Activated naive CD4-positive, alpha-beta T cell treated with anti-CD3 and anti-CD28 coated beads, Interleukin-2, amount 50 U/mL, for 72 hours (primary cell): ENCODE results near the gene RNU4-1. TPM values are rescaled to one million over a fixed set of nuclear protein-coding genes. Genes with fewer than 3 reads are reported as not detected.
"Not testable (repeated sequence)": the region's sequence is repeated elsewhere in the genome, so short reads cannot be mapped to it uniquely, and the experiment has no call there.

ENCODE experiments used
- ATAC-seq, 2 donors: fragments of 150-1000 bp; cut with Tn5 transposase; 2 replicates each; pipeline ENCODE4 v1.10.0; 2021; ENCODE audit warnings: mild to moderate bottlenecking in 2 of 2, moderate library complexity in 2 of 2
- DNase-seq, 2 donors: peaks; one replicate each; pipeline ENCODE4 v3.0.0; 2021 to 2022; ENCODE audit warnings: low spot score in 2 of 2
- H3K27ac Mint-ChIP-seq, 2 donors: one replicate each; pipeline ENCODE4 v1.8.0; 2022; ENCODE audit warnings: mild to moderate bottlenecking in 2 of 2, mixed read lengths in 2 of 2
- H3K36me3 Mint-ChIP-seq, 2 donors: one replicate each; pipeline ENCODE4 v1.8.0; 2022; ENCODE audit warnings: mixed read lengths in 2 of 2
- H3K9me3 Mint-ChIP-seq, 2 donors: one replicate each; pipeline ENCODE4 v1.8.0; 2022; ENCODE audit warnings: mixed read lengths in 2 of 2
- total RNA-seq, 2 donors: library from RNA; stranded (reverse); gene quantifications; one replicate each; pipeline ENCODE4 v1.2.3, GENCODE V29; 2022

RNU4-1 gene
- total RNA-seq, 2 donors from 2014 or later: 1,753 to 2,211 TPM

DNA sequence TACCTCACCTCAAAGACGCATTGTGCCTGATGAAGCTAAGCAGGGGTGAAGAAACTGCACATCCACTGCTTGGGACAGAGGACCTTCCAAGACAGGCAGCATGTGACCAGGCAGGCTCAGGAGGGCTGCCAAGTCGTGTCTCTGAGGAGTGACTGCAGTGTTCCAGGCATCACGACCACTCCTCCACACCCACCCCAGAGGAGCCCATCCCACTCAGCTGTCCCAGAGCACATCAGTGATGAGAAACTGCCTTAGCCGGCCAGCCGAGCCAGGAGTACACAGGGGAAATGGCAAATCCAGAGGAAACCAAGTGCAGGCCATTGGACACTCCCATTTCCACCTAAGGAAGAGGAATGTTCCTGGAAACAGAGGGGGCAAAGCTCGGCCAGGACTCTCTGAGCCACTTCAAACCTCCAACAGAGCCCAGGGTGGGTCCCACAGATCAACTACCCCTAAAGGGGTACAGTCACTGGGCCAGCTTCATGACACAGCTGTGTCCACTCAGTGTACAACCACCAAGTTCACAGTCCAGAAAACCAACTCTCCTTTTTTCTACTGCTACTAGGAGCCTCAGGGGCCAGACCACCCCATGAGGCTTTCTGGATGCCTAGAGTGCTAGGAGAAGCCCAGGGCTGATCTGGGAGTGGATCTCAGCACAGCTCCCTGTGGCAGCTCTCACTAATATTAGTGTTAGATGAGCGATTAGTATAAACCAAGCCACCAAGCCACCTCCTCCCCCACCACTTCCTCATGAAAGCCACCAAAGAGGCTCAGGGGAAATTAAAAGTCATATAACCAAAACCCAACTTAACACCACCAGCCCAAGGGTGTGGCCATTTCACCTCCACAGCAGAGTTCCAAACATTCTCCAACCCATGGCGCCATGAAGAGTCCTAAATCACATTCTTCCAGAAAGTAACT is 42.9 kb downstream of the RNU4-1 start:
- Mint-ChIP-seq H3K27ac (peak overlapping the region; percentile 59 to 85), H3K36me3 (peaks cover 0 to 11% of the 10 kb centered on the region in 2 donors), H3K9me3 (no peaks in the 10 kb centered on the region)
- ATAC-seq (no peak), DNase-seq (no peak)

DNA sequence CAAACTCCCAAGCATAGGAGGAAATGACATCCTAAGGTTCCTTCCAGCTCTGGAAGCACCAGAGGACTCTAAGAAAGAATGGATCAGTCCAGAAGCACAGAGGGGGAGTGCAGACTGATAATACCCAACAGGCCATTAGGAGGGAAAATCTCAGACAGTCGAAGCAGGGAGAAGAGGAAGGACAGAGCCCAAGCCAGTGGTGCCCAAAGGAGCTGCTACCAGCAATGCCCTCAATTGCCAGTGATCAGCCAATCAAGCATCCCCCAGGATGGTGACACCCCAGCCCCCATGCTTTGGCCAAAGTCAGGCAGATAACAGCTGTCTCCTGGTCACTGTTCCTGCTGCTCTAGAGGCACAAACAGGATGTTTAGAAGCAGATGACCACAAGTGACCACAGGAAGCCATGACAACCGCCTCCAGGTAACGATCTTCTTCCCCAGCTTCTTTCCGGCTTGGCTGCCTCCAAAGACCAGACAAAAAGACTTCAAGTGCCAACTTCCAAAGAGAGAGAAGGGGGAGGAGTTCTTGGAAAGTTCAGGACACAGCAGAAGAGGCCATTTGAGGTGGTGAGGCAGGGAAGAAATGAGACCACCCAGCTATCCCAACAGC is 43.7 kb downstream of the RNU4-1 start:
- no peak for ATAC-seq
- no peaks in the 10 kb centered on the region for H3K9me3 Mint-ChIP-seq
- DNase-seq: no peak
- H3K36me3 Mint-ChIP-seq: peaks cover 0 to 5% of the 10 kb centered on the region in 2 donors
- peak overlapping the region; percentile 52 to 85 for H3K27ac Mint-ChIP-seq

DNA sequence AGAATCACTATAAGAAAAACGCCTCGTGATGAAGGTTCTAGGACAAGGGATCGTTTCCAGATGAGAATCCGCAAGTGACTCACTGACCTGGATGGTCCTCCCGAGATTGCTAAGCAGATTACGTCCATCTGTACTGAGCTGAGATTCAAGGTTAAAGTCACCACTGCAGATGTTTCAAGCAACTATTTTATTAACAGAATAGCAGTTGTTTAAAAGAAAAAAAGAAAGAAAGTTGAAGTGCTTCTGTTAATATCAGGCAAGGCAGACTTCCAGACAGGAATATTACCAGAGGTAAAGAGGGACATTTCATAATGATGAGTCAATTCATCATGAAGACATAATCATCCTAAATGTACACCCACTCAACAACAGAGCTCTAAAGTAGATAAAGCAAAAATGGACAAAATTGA is 45.4 kb downstream of the RNU4-1 start:
- ATAC-seq (no peak), DNase-seq (no peak)
- H3K9me3 Mint-ChIP-seq: no peaks in the 10 kb centered on the region
- no peak overlapping the region for H3K27ac Mint-ChIP-seq
- peaks cover 0 to 5% of the 10 kb centered on the region in 2 donors for H3K36me3 Mint-ChIP-seq

DNA sequence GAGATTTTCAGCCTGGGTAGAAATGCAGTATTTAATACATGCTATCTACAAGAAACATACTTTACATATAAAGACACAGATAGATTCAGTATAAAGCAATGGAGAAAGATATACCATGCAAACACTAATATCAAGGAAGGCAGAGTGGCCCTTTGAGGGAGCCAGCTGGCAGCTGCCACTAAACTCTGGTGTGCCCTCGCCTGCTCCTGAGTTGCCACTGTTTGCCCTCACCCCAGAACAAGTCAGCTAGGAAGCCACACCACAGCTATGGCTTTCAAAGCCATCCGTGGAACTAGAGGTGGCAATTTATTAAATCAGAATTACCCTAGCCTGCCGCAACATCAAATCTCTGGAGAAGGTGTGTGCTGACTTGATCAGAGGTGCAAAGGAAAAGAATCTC is 45.9 kb downstream of the RNU4-1 start:
- H3K36me3 Mint-ChIP-seq: peaks cover 0 to 5% of the 10 kb centered on the region in 2 donors
- no peak overlapping the region for H3K27ac Mint-ChIP-seq
- no peaks in the 10 kb centered on the region for H3K9me3 Mint-ChIP-seq
- ATAC-seq (no peak), DNase-seq (no peak)

DNA sequence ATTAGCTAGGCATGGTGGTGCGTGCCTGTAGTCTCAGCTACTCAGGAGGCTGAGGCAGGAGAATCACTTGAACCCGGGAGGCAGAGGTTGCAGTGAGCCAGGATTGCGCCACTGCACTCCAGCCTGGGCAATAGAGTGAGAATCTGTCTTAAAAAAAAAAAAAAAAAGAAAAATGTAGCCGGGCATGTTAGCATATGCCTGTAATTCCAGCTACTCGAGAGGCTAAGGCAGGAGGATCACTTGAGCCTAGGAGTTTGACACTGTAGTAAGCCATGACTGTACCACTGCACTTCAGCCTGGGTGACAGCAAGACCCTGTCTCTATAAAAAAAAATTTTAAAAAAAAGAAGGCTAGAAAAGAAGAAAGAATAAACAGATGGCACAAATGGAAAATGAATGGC is 46.3 kb downstream of the RNU4-1 start:
- H3K36me3 Mint-ChIP-seq, DNase-seq, H3K27ac Mint-ChIP-seq, ATAC-seq, H3K9me3 Mint-ChIP-seq: not testable (repeated sequence)

Other genes with a start within 250 kb of the RNU4-1 start
- gene RAB35, start 176.5 kb downstream of the RNU4-1 start, total RNA-seq: 10 to 100 TPM; 38.7 to 59.6 TPM
- gene GCN1, start 98.5 kb downstream of the RNU4-1 start, total RNA-seq: 100 to 1,000 TPM; 114 to 131 TPM
- gene RPLP0, start 92.1 kb downstream of the RNU4-1 start, total RNA-seq: 1,000 to 10,000 TPM; 4,045 to 4,525 TPM
- gene PXN, start 27.5 kb downstream of the RNU4-1 start, total RNA-seq: 10 to 100 TPM; 49.8 to 66.8 TPM
- 1,000 to 10,000 TPM; 2,655 to 3,867 TPM for gene RNU4-2, start 1.3 kb downstream of the RNU4-1 start, total RNA-seq
- gene SIRT4, start 9.1 kb upstream of the RNU4-1 start, total RNA-seq: 1 to 10 TPM; 3.3 TPM
- not detected for gene PLA2G1B, start 34.5 kb upstream of the RNU4-1 start, total RNA-seq
- under 1 TPM in 1 of 2 donors, not detected in 1; 0.51 TPM for gene MSI1, start 75.9 kb upstream of the RNU4-1 start, total RNA-seq
- gene COX6A1, start 144.9 kb upstream of the RNU4-1 start, total RNA-seq: 100 to 1,000 TPM; 416 to 490 TPM
- 10 to 100 TPM; 33.8 to 49.5 TPM for gene TRIAP1, start 153.1 kb upstream of the RNU4-1 start, total RNA-seq
- 10 to 100 TPM; 27.5 to 46.3 TPM for gene GATC, start 153.2 kb upstream of the RNU4-1 start, total RNA-seq
- 100 to 1,000 TPM; 148 to 207 TPM for gene SRSF9, start 176.5 kb upstream of the RNU4-1 start, total RNA-seq
- gene DYNLL1, start 202.9 kb upstream of the RNU4-1 start, total RNA-seq: 100 to 1,000 TPM in 1 of 2 donors, 10 to 100 TPM in 1; 49.5 to 157 TPM
- gene COQ5, start 235.9 kb upstream of the RNU4-1 start, total RNA-seq: 10 to 100 TPM in 1 of 2 donors, 1 to 10 TPM in 1; 9.7 to 37.8 TPM
- gene RNF10, start 241.1 kb upstream of the RNU4-1 start, total RNA-seq: 100 to 1,000 TPM; 182 to 196 TPM